Vagina (tissue), 2 donors: Measurements from ENCODE around the gene CDKN2AIPNL.
A peak's percentile ranks its signal among the peaks of the same experiment; 100 is the strongest.

ENCODE experiments used
- CTCF ChIP-seq, 3 experiments: fragments of 450-650 bp in 2 of 3; fragments of 200-600 bp in 1 of 3; sonication (generic) in 1 of 3; IDR thresholded peaks; one replicate each; pipeline ENCODE4 v1.5.1; 2017 to 2019; ENCODE audit warnings: antibody characterized with exemption in 3 of 3, mild to moderate bottlenecking in 2 of 3, moderate library complexity in 2 of 3
- POLR2A ChIP-seq, 2 donors: fragments of 450-650 bp; IDR thresholded peaks; one replicate each; pipeline ENCODE4 v1.6.1; 2017; ENCODE audit warnings: antibody characterized with exemption in 2 of 2, mild to moderate bottlenecking in 2 of 2, moderate library complexity in 2 of 2
- POLR2AphosphoS5 ChIP-seq, 2 donors: sonication (generic); formaldehyde crosslinking; IDR thresholded peaks; one replicate each; pipeline ENCODE4 v1.9.0; 2017; ENCODE audit warnings: antibody characterized with exemption in 2 of 2, mild to moderate bottlenecking in 2 of 2, low read depth in 1 of 2; ENCODE audit not compliant: insufficient read depth in 1 of 2

DNA sequence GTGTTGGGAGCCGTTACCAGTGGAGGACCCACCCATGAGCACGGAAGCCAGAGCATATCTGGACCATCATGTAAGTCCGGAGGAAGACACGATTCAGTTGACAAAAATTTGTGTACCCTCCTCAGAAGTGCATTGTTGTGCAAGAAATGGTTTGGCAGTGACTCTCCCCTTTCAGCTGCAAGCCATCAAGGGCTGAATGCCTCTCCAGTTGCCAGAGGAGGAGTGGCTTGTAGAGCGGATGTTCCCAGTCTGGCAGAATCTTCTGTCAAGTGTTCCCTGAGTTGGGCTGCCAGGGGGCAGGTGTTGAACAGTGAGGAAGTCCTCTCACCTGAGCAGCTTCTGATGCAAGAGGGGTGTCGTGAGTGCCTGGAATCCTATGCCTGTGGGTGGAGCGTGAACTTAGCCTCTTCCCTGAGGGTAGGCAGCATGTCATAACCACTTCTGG is 27.6 kb upstream of the CDKN2AIPNL start:
- TF ChIP-seq CTCF (IDR thresholded peaks at IDR 0.05) (no peak), POLR2AphosphoS5 (IDR thresholded peaks at IDR 0.05; ENCODE audit: insufficient read depth in 1 of 2, low read depth in 1 of 2) (peak; percentile 68 to 90), POLR2A (IDR thresholded peaks at IDR 0.05) (no peak)
